Measurements from ENCODE around the gene PKN3.

- TF ChIP-seq TEAD2 (CRISPR knock-in tag; IDR thresholded peaks at IDR 0.05) (no peak), JUN (CRISPR knock-in tag; IDR thresholded peaks at IDR 0.05) (no peak), RAD21 (CRISPR knock-in tag; IDR thresholded peaks at IDR 0.05) (no peak), ZSCAN30 (CRISPR knock-in tag; IDR thresholded peaks at IDR 0.05) (no peak), USF2 (IDR thresholded peaks at IDR 0.05; ENCODE audit: low read depth, low read length) (no peak), USF2 (CRISPR knock-in tag; IDR thresholded peaks at IDR 0.05; ENCODE audit: borderline replicate concordance) (no peak), CTCF (CRISPR knock-in tag; IDR thresholded peaks at IDR 0.05) (no peak), ATF4 (CRISPR knock-in tag; IDR thresholded peaks at IDR 0.05) (no peak), TBX3 (IDR thresholded peaks at IDR 0.05; ENCODE audit: borderline replicate concordance) (no peak), ZNF292 (CRISPR knock-in tag; IDR thresholded peaks at IDR 0.05; ENCODE audit: borderline replicate concordance, low read depth) (no peak), SOX13 (IDR thresholded peaks at IDR 0.05) (no peak), SOX13 (CRISPR knock-in tag; conservative IDR thresholded peaks at IDR 0.05 in 1 of 2, IDR thresholded peaks at IDR 0.05 in 1 of 2) (no peak), ZNF512B (CRISPR knock-in tag; IDR thresholded peaks at IDR 0.05; ENCODE audit: borderline replicate concordance) (no peak)
Measured at GRCh38 chr9:128753627-128754026, 51.3 kb downstream of the PKN3 start.
